HepG2 (cell line): Measurements from ENCODE around the gene UNC13D. TPM values are rescaled to one million over a fixed set of nuclear protein-coding genes. Genes with fewer than 3 reads are reported as not detected.

ENCODE experiments used
- CEBPB ChIP-seq: IDR thresholded peaks from 2 replicates; pipeline ENCODE4 v1.6.1; 2011; ENCODE audit warnings: low read depth, low read length, improper control_type of control experiment, borderline replicate concordance
- CHD2 ChIP-seq: IDR thresholded peaks from 2 replicates; pipeline ENCODE4 v1.6.1; 2011; ENCODE audit warnings: low read depth, low read length, improper control_type of control experiment
- GTF2F1 ChIP-seq: fragments of 150-350 bp; IDR thresholded peaks from 2 replicates; pipeline ENCODE4 v1.6.1; 2014; ENCODE audit warnings: low read length
- GTF3A ChIP-seq: sonication (generic); formaldehyde crosslinking; conservative IDR thresholded peaks from 2 replicates; pipeline ENCODE4 v1.4.0; 2020; ENCODE audit warnings: mild to moderate bottlenecking, missing genetic modification reagents
- HMG20B ChIP-seq: conservative IDR thresholded peaks from 2 replicates; pipeline ENCODE4 v1.6.1; 2016; ENCODE audit warnings: missing genetic modification reagents, missing compliant biosample characterization
- IKZF4 ChIP-seq: sonication (generic); formaldehyde crosslinking; IDR thresholded peaks from 2 replicates; pipeline ENCODE4 v1.5.1; 2020; ENCODE audit warnings: borderline replicate concordance, mild to moderate bottlenecking, low read depth, missing genetic modification reagents; ENCODE audit errors: not compliant biosample characterization
- ISL2 ChIP-seq: sonication (generic); formaldehyde crosslinking; IDR thresholded peaks from 2 replicates; pipeline ENCODE4 v1.5.0; 2020; ENCODE audit warnings: missing genetic modification reagents
- KDM6A ChIP-seq: IDR thresholded peaks from 2 replicates; pipeline ENCODE4 v1.6.1; 2016; ENCODE audit warnings: low read depth
- KLF16 ChIP-seq, 2 experiments: sonication (generic) in 1 of 2; formaldehyde crosslinking in 1 of 2; IDR thresholded peaks; 2 replicates each; pipeline versions ENCODE4 v1.6.1 to v1.8.0; 2016 to 2023; ENCODE audit warnings: missing genetic modification reagents in 2 of 2, missing compliant biosample characterization in 1 of 2
- PAX8 ChIP-seq: sonication (generic); formaldehyde crosslinking; IDR thresholded peaks from 2 replicates; pipeline ENCODE4 v1.8.0; 2022; ENCODE audit warnings: mild to moderate bottlenecking, missing genetic modification reagents, borderline replicate concordance
- PHF5A ChIP-seq: IDR thresholded peaks from one replicate; pipeline ENCODE4 v1.6.1; 2018; ENCODE audit warnings: low read depth, missing genetic modification reagents; ENCODE audit not compliant: unreplicated experiment
- RELA ChIP-seq: sonication (generic); formaldehyde crosslinking; IDR thresholded peaks from 2 replicates; pipeline ENCODE4 v1.4.0; 2020; ENCODE audit warnings: missing genetic modification reagents
- RFXANK ChIP-seq: IDR thresholded peaks from 2 replicates; pipeline ENCODE4 v1.6.1; 2016
- SCMH1 ChIP-seq: sonication (generic); formaldehyde crosslinking; IDR thresholded peaks from 2 replicates; pipeline ENCODE4 v1.9.0; 2021; ENCODE audit warnings: missing genetic modification reagents, mild to moderate bottlenecking, borderline replicate concordance
- ZFP82 ChIP-seq: sonication (generic); formaldehyde crosslinking; IDR thresholded peaks from 2 replicates; pipeline ENCODE4 v1.5.1; 2020; ENCODE audit warnings: mild to moderate bottlenecking, missing genetic modification reagents, borderline replicate concordance
- ZNF10 ChIP-seq: sonication (generic); formaldehyde crosslinking; IDR thresholded peaks from 2 replicates; pipeline ENCODE4 v1.4.0; 2020; ENCODE audit warnings: mild to moderate bottlenecking, low read depth, missing genetic modification reagents, borderline replicate concordance
- ZNF34 ChIP-seq: sonication (generic); formaldehyde crosslinking; IDR thresholded peaks from 2 replicates; pipeline ENCODE4 v1.4.0; 2020; ENCODE audit warnings: mild to moderate bottlenecking, missing genetic modification reagents, borderline replicate concordance
- ZNF619 ChIP-seq: sonication (generic); formaldehyde crosslinking; IDR thresholded peaks from 2 replicates; pipeline ENCODE4 v1.4.0; 2020; ENCODE audit warnings: mild to moderate bottlenecking, missing genetic modification reagents
- ZNF703 ChIP-seq: sonication (generic); formaldehyde crosslinking; IDR thresholded peaks from 2 replicates; pipeline ENCODE4 v1.5.1; 2020; ENCODE audit warnings: missing genetic modification reagents, mild to moderate bottlenecking, moderate library complexity, borderline replicate concordance
- polyA plus RNA-seq, 8 experiments: library from polyadenylated mRNA; depleted of rRNA in 3 of 8; stranded (reverse) in 7 of 8; unstranded in 1 of 8; fragments of >200 nt; fragmentation: Illumina TruSeq in 4 of 8; extraction: Trizol in 4 of 8; gene quantifications; 2 replicates each; pipeline versions ENCODE4 v1.2.1 to v1.2.3, GENCODE V29; 2011 to 2016; ENCODE audit warnings: low read depth in 4 of 8, missing spikeins in 1 of 8, mixed read lengths in 1 of 8; ENCODE audit not compliant: insufficient read depth in 1 of 8
- total RNA-seq, 5 experiments: library from RNA; depleted of rRNA; stranded (reverse); fragments of >200 nt; fragmentation: Illumina TruSeq; extraction: Trizol; gene quantifications; 2 replicates each; pipeline ENCODE4 v1.2.3, GENCODE V29; 2016; ENCODE audit warnings: low read depth in 1 of 5
- TF ChIP-seq, protein P1 (sequence below): sonication (generic); formaldehyde crosslinking; conservative IDR thresholded peaks from 2 replicates; pipeline ENCODE4 v1.4.0; 2020; ENCODE audit warnings: mild to moderate bottlenecking, missing genetic modification reagents, moderate library complexity
- TF ChIP-seq, protein P2 (sequence below): sonication (generic); formaldehyde crosslinking; IDR thresholded peaks from 2 replicates; pipeline ENCODE4 v1.4.0; 2020; ENCODE audit warnings: missing genetic modification reagents, borderline replicate concordance
- TF ChIP-seq, protein P3 (sequence below): sonication (generic); formaldehyde crosslinking; IDR thresholded peaks from 2 replicates; pipeline ENCODE4 v1.5.0; 2020; ENCODE audit warnings: missing genetic modification reagents

Gene UNC13D
- total and polyA plus RNA-seq, 2 of the 13 experiments (the other 11 are each of a cell fraction or from before 2014, with no cell fraction given): 29.7 to 42.7 TPM

DNA sequence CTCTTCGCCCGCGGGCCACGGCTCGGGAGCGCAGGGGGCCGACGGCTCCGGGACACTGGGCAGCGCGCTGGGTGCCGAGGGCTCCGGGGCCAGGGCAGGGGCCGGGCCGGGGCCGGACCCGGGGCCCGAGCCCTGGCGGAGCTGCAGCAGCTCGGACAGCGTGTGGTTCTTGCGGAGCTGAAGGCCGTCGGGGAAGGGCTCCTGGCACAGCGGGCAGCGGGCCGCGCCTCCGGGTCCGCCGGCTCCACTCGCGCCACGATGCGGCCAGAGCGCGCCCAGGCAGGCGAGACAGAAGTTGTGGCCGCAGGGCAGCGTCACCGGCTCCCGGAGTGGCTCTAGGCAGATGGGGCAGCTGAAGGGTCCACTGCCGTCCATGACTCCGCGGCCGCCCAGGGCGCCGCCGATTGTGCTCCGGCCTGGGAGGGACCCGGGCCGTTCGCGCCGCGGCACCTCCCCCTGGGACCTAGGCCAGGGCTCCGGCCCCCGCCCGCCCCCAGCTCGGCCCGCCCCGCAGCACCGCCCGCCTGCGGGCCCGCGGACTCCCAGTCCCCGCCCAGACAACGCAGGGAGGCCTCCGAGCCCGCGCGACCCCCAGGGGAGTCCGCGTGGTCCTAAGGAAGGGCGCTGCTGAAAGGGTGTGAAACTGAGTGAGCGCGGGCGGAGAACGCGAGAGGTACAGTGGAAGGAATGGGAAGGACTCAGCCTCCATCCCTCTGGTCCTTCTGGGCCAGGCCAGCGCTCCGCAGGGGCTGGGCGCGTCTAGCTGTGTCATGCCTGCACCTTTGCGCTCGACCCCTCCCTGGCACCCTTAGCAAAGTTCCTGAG, 34.2 kb upstream of the UNC13D start, which contains the start of gene TRIM47 (continued):
- TF ChIP-seq, protein P1, sequence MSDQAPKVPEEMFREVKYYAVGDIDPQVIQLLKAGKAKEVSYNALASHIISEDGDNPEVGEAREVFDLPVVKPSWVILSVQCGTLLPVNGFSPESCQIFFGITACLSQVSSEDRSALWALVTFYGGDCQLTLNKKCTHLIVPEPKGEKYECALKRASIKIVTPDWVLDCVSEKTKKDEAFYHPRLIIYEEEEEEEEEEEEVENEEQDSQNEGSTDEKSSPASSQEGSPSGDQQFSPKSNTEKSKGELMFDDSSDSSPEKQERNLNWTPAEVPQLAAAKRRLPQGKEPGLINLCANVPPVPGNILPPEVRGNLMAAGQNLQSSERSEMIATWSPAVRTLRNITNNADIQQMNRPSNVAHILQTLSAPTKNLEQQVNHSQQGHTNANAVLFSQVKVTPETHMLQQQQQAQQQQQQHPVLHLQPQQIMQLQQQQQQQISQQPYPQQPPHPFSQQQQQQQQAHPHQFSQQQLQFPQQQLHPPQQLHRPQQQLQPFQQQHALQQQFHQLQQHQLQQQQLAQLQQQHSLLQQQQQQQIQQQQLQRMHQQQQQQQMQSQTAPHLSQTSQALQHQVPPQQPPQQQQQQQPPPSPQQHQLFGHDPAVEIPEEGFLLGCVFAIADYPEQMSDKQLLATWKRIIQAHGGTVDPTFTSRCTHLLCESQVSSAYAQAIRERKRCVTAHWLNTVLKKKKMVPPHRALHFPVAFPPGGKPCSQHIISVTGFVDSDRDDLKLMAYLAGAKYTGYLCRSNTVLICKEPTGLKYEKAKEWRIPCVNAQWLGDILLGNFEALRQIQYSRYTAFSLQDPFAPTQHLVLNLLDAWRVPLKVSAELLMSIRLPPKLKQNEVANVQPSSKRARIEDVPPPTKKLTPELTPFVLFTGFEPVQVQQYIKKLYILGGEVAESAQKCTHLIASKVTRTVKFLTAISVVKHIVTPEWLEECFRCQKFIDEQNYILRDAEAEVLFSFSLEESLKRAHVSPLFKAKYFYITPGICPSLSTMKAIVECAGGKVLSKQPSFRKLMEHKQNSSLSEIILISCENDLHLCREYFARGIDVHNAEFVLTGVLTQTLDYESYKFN: peak; percentile 71
- peak; percentile 29; the same call in 1 of the 2 replicates for TF ChIP-seq PAX8 (CRISPR knock-in tag)
- TF ChIP-seq ISL2: peak; percentile 70; the same call in 1 of the 2 replicates
- TF ChIP-seq RFXANK (CRISPR knock-in tag): peak; percentile 31; the same call in 1 of the 2 replicates
- TF ChIP-seq KLF16 (CRISPR knock-in tag; IDR thresholded peaks at IDR 0.05): peak in 1 of 2 experiments; percentile 75; a peak in 2 of 4 replicates
- TF ChIP-seq GTF3A: peak; percentile 87; the same call in 1 of the 2 replicates
- TF ChIP-seq ZNF10 (CRISPR knock-in tag): no peak
- TF ChIP-seq PHF5A (CRISPR knock-in tag): peak; percentile 81
- TF ChIP-seq CEBPB: no peak
- peak; percentile 55; the same call in 1 of the 2 replicates for TF ChIP-seq ZFP82 (CRISPR knock-in tag)
- TF ChIP-seq CHD2: peak; percentile 71
- TF ChIP-seq, protein P2, sequence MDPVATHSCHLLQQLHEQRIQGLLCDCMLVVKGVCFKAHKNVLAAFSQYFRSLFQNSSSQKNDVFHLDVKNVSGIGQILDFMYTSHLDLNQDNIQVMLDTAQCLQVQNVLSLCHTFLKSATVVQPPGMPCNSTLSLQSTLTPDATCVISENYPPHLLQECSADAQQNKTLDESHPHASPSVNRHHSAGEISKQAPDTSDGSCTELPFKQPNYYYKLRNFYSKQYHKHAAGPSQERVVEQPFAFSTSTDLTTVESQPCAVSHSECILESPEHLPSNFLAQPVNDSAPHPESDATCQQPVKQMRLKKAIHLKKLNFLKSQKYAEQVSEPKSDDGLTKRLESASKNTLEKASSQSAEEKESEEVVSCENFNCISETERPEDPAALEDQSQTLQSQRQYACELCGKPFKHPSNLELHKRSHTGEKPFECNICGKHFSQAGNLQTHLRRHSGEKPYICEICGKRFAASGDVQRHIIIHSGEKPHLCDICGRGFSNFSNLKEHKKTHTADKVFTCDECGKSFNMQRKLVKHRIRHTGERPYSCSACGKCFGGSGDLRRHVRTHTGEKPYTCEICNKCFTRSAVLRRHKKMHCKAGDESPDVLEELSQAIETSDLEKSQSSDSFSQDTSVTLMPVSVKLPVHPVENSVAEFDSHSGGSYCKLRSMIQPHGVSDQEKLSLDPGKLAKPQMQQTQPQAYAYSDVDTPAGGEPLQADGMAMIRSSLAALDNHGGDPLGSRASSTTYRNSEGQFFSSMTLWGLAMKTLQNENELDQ (CRISPR knock-in tag): peak; percentile 73; the same call in 1 of the 2 replicates
- TF ChIP-seq GTF2F1: no peak
- TF ChIP-seq SCMH1 (CRISPR knock-in tag): no peak
- TF ChIP-seq KDM6A: 0 out of 2 replicates have a peak, but pooled peaks have one; percentile 26
- TF ChIP-seq ZNF34 (CRISPR knock-in tag): peak; percentile 81; the same call in 1 of the 2 replicates
- TF ChIP-seq ZNF619: peak; percentile 40; the same call in 1 of the 2 replicates
- TF ChIP-seq, protein P3, sequence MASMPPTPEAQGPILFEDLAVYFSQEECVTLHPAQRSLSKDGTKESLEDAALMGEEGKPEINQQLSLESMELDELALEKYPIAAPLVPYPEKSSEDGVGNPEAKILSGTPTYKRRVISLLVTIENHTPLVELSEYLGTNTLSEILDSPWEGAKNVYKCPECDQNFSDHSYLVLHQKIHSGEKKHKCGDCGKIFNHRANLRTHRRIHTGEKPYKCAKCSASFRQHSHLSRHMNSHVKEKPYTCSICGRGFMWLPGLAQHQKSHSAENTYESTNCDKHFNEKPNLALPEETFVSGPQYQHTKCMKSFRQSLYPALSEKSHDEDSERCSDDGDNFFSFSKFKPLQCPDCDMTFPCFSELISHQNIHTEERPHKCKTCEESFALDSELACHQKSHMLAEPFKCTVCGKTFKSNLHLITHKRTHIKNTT: 0 out of 2 replicates have a peak, but pooled peaks have one; percentile 58
- TF ChIP-seq RELA: peak; percentile 58; the same call in 1 of the 2 replicates
- TF ChIP-seq ZNF703 (CRISPR knock-in tag): no peak
- peak; percentile 46 for TF ChIP-seq IKZF4
- no peak for TF ChIP-seq HMG20B (CRISPR knock-in tag)
